ENCODE data around the gene LIMD2.

Gene LIMD2

DNA sequence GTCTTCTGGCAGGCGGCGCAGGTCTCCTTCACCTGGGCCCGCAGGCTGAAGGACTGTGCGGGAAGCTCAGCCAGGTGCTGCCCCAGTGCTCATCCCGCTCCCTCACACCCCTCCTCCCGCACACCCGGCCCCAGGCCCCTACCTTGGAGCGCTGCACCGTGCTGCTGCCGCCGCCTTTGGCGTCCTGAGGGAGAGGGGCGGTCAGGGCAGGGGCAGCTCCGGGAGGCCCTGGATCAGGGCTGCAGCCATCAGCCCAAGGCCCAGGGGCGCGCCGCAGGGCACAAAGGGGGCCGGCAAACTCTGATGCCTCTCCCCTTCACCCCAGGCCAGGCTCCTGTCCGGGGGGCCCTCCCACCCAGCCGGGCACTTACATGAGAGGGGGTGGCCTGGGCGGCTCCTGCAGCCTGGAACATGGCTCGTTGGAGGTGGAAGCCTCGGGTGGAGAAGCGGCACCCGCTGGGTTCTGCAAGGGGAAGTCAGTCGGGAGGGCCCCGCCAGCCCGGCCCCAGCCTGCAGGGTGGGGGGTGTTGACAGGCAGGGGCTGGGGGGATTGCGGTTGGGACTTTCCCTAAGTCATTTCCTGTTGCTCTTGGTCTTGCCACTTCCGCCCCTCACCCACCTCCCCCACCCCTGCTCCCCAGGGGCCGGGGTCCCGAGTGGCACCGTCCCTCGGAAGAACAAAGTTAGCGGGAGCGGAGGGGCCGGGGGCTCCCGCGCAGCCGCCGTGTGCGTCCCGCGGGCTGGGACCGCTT lies 863 bp downstream of the LIMD2 start (continued):
- TF ChIP-seq, protein P1, sequence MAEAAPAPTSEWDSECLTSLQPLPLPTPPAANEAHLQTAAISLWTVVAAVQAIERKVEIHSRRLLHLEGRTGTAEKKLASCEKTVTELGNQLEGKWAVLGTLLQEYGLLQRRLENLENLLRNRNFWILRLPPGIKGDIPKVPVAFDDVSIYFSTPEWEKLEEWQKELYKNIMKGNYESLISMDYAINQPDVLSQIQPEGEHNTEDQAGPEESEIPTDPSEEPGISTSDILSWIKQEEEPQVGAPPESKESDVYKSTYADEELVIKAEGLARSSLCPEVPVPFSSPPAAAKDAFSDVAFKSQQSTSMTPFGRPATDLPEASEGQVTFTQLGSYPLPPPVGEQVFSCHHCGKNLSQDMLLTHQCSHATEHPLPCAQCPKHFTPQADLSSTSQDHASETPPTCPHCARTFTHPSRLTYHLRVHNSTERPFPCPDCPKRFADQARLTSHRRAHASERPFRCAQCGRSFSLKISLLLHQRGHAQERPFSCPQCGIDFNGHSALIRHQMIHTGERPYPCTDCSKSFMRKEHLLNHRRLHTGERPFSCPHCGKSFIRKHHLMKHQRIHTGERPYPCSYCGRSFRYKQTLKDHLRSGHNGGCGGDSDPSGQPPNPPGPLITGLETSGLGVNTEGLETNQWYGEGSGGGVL (tag by site-specific recombination; IDR thresholded peaks at IDR 0.05) = peak; percentile 68
- TF ChIP-seq ZNF138 (tag by site-specific recombination; IDR thresholded peaks at IDR 0.05; ENCODE audit: borderline replicate concordance) (no peak), KLF1 (tag by site-specific recombination; IDR thresholded peaks at IDR 0.05) (peak; percentile 30; the same call in 1 of the 2 replicates), GLIS1 (tag by site-specific recombination; IDR thresholded peaks at IDR 0.05) (peak; percentile 96), ZNF707 (tag by site-specific recombination; IDR thresholded peaks at IDR 0.05) (no peak), ZBTB17 (tag by site-specific recombination; IDR thresholded peaks at IDR 0.05) (no peak), ZNF274 (IDR thresholded peaks at IDR 0.05; ENCODE audit: low read length) (no peak), ZNF274 (tag by site-specific recombination; IDR thresholded peaks at IDR 0.05; ENCODE audit: borderline replicate concordance) (no peak), YY1 (tag by site-specific recombination; IDR thresholded peaks at IDR 0.05) (no peak), ZNF837 (tag by site-specific recombination; IDR thresholded peaks at IDR 0.05) (no peak), FEZF1 (tag by site-specific recombination; IDR thresholded peaks at IDR 0.05) (no peak), RBAK (tag by site-specific recombination; IDR thresholded peaks at IDR 0.05) (no peak), ZBTB21 (tag by site-specific recombination; IDR thresholded peaks at IDR 0.05) (no peak), ZNF654 (tag by site-specific recombination; IDR thresholded peaks at IDR 0.05; ENCODE audit: low read depth) (no peak), ZNF10 (tag by site-specific recombination; IDR thresholded peaks at IDR 0.05) (no peak), ZNF266 (tag by site-specific recombination; IDR thresholded peaks at IDR 0.05; ENCODE audit: low read depth) (no peak), MEIS1 (CRISPR knock-in tag; IDR thresholded peaks at IDR 0.05; ENCODE audit: borderline replicate concordance) (no peak), KLF7 (tag by site-specific recombination; IDR thresholded peaks at IDR 0.05; ENCODE audit: borderline replicate concordance) (no peak), ZNF544 (tag by site-specific recombination; IDR thresholded peaks at IDR 0.05) (no peak), ZNF426 (tag by site-specific recombination; IDR thresholded peaks at IDR 0.05) (no peak), ZEB2 (tag by site-specific recombination; IDR thresholded peaks at IDR 0.05) (0 out of 2 replicates have a peak, but pooled peaks have one; percentile 23), ZNF791 (tag by site-specific recombination; IDR thresholded peaks at IDR 0.05) (no peak), ZFHX2 (tag by site-specific recombination; conservative IDR thresholded peaks at IDR 0.05) (peak; percentile 38; the same call in 1 of the 2 replicates)
- TF ChIP-seq, protein P2, sequence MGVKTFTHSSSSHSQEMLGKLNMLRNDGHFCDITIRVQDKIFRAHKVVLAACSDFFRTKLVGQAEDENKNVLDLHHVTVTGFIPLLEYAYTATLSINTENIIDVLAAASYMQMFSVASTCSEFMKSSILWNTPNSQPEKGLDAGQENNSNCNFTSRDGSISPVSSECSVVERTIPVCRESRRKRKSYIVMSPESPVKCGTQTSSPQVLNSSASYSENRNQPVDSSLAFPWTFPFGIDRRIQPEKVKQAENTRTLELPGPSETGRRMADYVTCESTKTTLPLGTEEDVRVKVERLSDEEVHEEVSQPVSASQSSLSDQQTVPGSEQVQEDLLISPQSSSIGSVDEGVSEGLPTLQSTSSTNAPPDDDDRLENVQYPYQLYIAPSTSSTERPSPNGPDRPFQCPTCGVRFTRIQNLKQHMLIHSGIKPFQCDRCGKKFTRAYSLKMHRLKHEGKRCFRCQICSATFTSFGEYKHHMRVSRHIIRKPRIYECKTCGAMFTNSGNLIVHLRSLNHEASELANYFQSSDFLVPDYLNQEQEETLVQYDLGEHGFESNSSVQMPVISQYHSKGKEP (tag by site-specific recombination; IDR thresholded peaks at IDR 0.05) = no peak
- TF ChIP-seq, protein P3, sequence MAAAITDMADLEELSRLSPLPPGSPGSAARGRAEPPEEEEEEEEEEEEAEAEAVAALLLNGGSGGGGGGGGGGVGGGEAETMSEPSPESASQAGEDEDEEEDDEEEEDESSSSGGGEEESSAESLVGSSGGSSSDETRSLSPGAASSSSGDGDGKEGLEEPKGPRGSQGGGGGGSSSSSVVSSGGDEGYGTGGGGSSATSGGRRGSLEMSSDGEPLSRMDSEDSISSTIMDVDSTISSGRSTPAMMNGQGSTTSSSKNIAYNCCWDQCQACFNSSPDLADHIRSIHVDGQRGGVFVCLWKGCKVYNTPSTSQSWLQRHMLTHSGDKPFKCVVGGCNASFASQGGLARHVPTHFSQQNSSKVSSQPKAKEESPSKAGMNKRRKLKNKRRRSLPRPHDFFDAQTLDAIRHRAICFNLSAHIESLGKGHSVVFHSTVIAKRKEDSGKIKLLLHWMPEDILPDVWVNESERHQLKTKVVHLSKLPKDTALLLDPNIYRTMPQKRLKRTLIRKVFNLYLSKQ (tag by site-specific recombination; IDR thresholded peaks at IDR 0.05; ENCODE audit: borderline replicate concordance) = no peak
- TF ChIP-seq, protein P4, sequence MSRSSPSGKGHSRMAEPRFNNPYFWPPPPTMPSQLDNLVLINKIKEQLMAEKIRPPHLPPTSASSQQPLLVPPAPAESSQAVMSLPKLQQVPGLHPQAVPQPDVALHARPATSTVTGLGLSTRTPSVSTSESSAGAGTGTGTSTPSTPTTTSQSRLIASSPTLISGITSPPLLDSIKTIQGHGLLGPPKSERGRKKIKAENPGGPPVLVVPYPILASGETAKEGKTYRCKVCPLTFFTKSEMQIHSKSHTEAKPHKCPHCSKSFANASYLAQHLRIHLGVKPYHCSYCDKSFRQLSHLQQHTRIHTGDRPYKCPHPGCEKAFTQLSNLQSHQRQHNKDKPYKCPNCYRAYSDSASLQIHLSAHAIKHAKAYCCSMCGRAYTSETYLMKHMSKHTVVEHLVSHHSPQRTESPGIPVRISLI (tag by site-specific recombination; IDR thresholded peaks at IDR 0.05) = no peak
- TF ChIP-seq, protein P5, sequence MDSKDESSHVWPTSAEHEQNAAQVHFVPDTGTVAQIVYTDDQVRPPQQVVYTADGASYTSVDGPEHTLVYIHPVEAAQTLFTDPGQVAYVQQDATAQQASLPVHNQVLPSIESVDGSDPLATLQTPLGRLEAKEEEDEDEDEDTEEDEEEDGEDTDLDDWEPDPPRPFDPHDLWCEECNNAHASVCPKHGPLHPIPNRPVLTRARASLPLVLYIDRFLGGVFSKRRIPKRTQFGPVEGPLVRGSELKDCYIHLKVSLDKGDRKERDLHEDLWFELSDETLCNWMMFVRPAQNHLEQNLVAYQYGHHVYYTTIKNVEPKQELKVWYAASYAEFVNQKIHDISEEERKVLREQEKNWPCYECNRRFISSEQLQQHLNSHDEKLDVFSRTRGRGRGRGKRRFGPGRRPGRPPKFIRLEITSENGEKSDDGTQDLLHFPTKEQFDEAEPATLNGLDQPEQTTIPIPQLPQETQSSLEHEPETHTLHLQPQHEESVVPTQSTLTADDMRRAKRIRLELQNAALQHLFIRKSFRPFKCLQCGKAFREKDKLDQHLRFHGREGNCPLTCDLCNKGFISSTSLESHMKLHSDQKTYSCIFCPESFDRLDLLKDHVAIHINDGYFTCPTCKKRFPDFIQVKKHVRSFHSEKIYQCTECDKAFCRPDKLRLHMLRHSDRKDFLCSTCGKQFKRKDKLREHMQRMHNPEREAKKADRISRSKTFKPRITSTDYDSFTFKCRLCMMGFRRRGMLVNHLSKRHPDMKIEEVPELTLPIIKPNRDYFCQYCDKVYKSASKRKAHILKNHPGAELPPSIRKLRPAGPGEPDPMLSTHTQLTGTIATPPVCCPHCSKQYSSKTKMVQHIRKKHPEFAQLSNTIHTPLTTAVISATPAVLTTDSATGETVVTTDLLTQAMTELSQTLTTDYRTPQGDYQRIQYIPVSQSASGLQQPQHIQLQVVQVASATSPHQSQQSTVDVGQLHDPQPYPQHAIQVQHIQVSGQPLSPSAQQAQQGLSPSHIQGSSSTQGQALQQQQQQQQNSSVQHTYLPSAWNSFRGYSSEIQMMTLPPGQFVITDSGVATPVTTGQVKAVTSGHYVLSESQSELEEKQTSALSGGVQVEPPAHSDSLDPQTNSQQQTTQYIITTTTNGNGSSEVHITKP (tag by site-specific recombination; IDR thresholded peaks at IDR 0.05) = peak; percentile 85
- TF ChIP-seq, protein P6, sequence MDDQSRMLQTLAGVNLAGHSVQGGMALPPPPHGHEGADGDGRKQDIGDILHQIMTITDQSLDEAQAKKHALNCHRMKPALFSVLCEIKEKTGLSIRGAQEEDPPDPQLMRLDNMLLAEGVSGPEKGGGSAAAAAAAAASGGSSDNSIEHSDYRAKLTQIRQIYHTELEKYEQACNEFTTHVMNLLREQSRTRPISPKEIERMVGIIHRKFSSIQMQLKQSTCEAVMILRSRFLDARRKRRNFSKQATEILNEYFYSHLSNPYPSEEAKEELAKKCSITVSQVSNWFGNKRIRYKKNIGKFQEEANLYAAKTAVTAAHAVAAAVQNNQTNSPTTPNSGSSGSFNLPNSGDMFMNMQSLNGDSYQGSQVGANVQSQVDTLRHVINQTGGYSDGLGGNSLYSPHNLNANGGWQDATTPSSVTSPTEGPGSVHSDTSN (CRISPR knock-in tag; IDR thresholded peaks at IDR 0.05) = no peak; the same call in 1 of the 2 replicates
